Esophagus muscularis mucosa (tissue), 4 donors: ENCODE measurements around the gene LMF1. TPM values are rescaled to one million over a fixed set of nuclear protein-coding genes. Genes with fewer than 3 reads are reported as not detected.

Experiments used
- DNase-seq: peaks from one replicate; pipeline ENCODE4 v3.0.0-alpha.2; 2017; ENCODE audit errors: extremely low spot score
- H3K27ac ChIP-seq, 4 donors: fragments of 200-600 bp; sonication (generic); replicated peaks in 1 of 4; 1 replicate in 3 of 4; 2 replicates in 1 of 4; pipeline ENCODE4 v1.5.1; 2016 to 2019; ENCODE audit warnings: mild to moderate bottlenecking in 1 of 4
- H3K27me3 ChIP-seq, 4 donors: fragments of 200-600 bp; sonication (generic); one replicate each; pipeline versions ENCODE4 v1.5.1 to v1.6.0; 2016 to 2019
- H3K36me3 ChIP-seq, 4 donors: fragments of 200-600 bp; sonication (generic); one replicate each; pipeline ENCODE4 v1.5.1; 2016 to 2019
- H3K4me1 ChIP-seq, 4 donors: fragments of 200-600 bp; sonication (generic); one replicate each; pipeline ENCODE4 v1.5.1; 2016 to 2019
- H3K4me3 ChIP-seq, 4 donors: fragments of 200-600 bp; sonication (generic); 1 replicate in 2 of 4; 2 replicates in 2 of 4; pipeline ENCODE4 v1.5.1; 2016 to 2019; ENCODE audit warnings: mild to moderate bottlenecking in 4 of 4, moderate library complexity in 1 of 4
- H3K9me3 ChIP-seq, 4 donors: fragments of 200-600 bp; sonication (generic); 1 replicate in 3 of 4; 2 replicates in 1 of 4; pipeline ENCODE4 v1.5.1; 2016 to 2019
- CTCF ChIP-seq, 3 experiments: fragments of 200-600 bp in 2 of 3; fragments of 450-650 bp in 1 of 3; sonication (generic) in 2 of 3; IDR thresholded peaks; one replicate each; pipeline ENCODE4 v1.5.1; 2017 to 2019; ENCODE audit warnings: antibody characterized with exemption in 3 of 3, mild to moderate bottlenecking in 2 of 3, moderate library complexity in 1 of 3
- EP300 ChIP-seq: sonication (generic); formaldehyde crosslinking; IDR thresholded peaks from one replicate; pipeline ENCODE4 v1.6.1; 2017; ENCODE audit warnings: antibody characterized with exemption
- POLR2A ChIP-seq: fragments of 450-650 bp; IDR thresholded peaks from one replicate; pipeline ENCODE4 v1.6.1; 2017; ENCODE audit warnings: antibody characterized with exemption, moderate library complexity, mild to moderate bottlenecking, low read depth
- POLR2AphosphoS5 ChIP-seq, 2 donors: sonication (generic); formaldehyde crosslinking; IDR thresholded peaks; one replicate each; pipeline ENCODE4 v1.6.1; 2017; ENCODE audit warnings: antibody characterized with exemption in 2 of 2
- WGBS: methylation state at CpG from one replicate; pipeline ENCODE4 v1.1.5; 2018; 5-methylcytosine and 5-hydroxymethylcytosine counted together
- intact Hi-C: fragments of 100-400 bp; cut with DNase I; formaldehyde crosslinking; loops from one replicate; pipeline ENCODE4 v1.15.1; 2023
- total RNA-seq, 4 donors: library from RNA; depleted of rRNA; stranded (reverse); fragments of >200 nt; gene quantifications; one replicate each; pipeline versions ENCODE4 v1.1.0 to v1.2.1, GENCODE V29; 2016

LMF1 gene
- total RNA-seq, 4 donors from 2014 or later = 14.5 to 32.0 (median 23.8) TPM

GRCh38 chr16:853306-853705 is 117.5 kb downstream of the LMF1 start:
- Histone ChIP-seq H3K9me3 (no peaks in the 10 kb centered on the region), H3K27ac (no peak overlapping the region), H3K36me3 (peaks cover 0 to 17% (median 4%) of the 10 kb centered on the region in 4 donors), H3K4me3 (no peak overlapping the region), H3K4me1 (no peaks in the 10 kb centered on the region), H3K27me3 (no peaks in the 10 kb centered on the region)
- 94% methylated on average over 11 of the region's 11 CpGs for WGBS
- intact Hi-C loops = no loop called here
- no peak for TF ChIP-seq CTCF (IDR thresholded peaks at IDR 0.05)
- no peak for TF ChIP-seq POLR2A
- no peak for TF ChIP-seq EP300
- TF ChIP-seq POLR2AphosphoS5 (IDR thresholded peaks at IDR 0.05) = no peak
- DNase-seq = no peak

- no peaks in the 10 kb centered on the region for H3K4me1 ChIP-seq
- TF ChIP-seq CTCF (IDR thresholded peaks at IDR 0.05) = no peak
- no peak for TF ChIP-seq EP300
- TF ChIP-seq POLR2A = no peak
- no peak for TF ChIP-seq POLR2AphosphoS5 (IDR thresholded peaks at IDR 0.05)
- DNase-seq = no peak
- no peaks in the 10 kb centered on the region for H3K9me3 ChIP-seq
- no peak overlapping the region for H3K27ac ChIP-seq
- intact Hi-C loops = no loop called here
- 87% methylated on average over 16 of the region's 32 CpGs for WGBS
- H3K27me3 ChIP-seq = no peaks in the 10 kb centered on the region
- H3K36me3 ChIP-seq = peaks cover 0 to 17% (median 4%) of the 10 kb centered on the region in 4 donors
- H3K4me3 ChIP-seq = no peak overlapping the region
Measured at GRCh38 chr16:852451-853185, 118.2 kb downstream of the LMF1 start.

- H3K4me1 ChIP-seq = no peaks in the 10 kb centered on the region
- H3K9me3 ChIP-seq = no peaks in the 10 kb centered on the region
- DNase-seq = no peak
- H3K36me3 ChIP-seq = peaks cover 0 to 14% (median 4%) of the 10 kb centered on the region in 4 donors
- no peak overlapping the region for H3K4me3 ChIP-seq
- no peak overlapping the region for H3K27ac ChIP-seq
- intact Hi-C loops = no loop called here
- H3K27me3 ChIP-seq = no peaks in the 10 kb centered on the region
- WGBS = 90% methylated on average over 16 of the region's 17 CpGs
- TF ChIP-seq POLR2A (no peak), EP300 (no peak), POLR2AphosphoS5 (IDR thresholded peaks at IDR 0.05) (no peak), CTCF (IDR thresholded peaks at IDR 0.05) (no peak)
Measured at GRCh38 chr16:851871-852270, 118.9 kb downstream of the LMF1 start.

GRCh38 chr16:851209-851810 is 119.5 kb downstream of the LMF1 start:
- TF ChIP-seq EP300 (no peak), POLR2A (no peak), CTCF (IDR thresholded peaks at IDR 0.05) (no peak), POLR2AphosphoS5 (IDR thresholded peaks at IDR 0.05) (no peak)
- intact Hi-C loops = no loop called here
- DNase-seq = no peak
- Histone ChIP-seq H3K9me3 (no peaks in the 10 kb centered on the region), H3K27ac (no peak overlapping the region), H3K4me3 (no peak overlapping the region), H3K4me1 (no peaks in the 10 kb centered on the region), H3K36me3 (peaks cover 0 to 10% (median 1%) of the 10 kb centered on the region in 4 donors), H3K27me3 (no peaks in the 10 kb centered on the region)
- 87% methylated on average over 11 of the region's 11 CpGs for WGBS
